Panc1 (cell line): Measurements from ENCODE around the gene SLC6A6. TPM values are rescaled to one million over a fixed set of nuclear protein-coding genes. Genes with fewer than 3 reads are reported as not detected.

ENCODE experiments used
- ATAC-seq: fragments of 200-7000 bp; cut with Tn5 transposase; 2 replicates; pipeline ENCODE4 v1.9.1; 2020; ENCODE audit warnings: mild to moderate bottlenecking, moderate library complexity
- BruUV-seq: library from RNA; stranded (reverse); fragments of 400-500 nt; replicated peaks from 2 replicates; lab custom pipeline; 2021; lab: Mats Ljungman, UMichigan
- CTCF ChIA-PET: fragments of 300-600 bp; sonication (Branson Sonifier 250); formaldehyde crosslinking; loops from one replicate; lab custom pipeline; 2022; ENCODE audit warnings: antibody characterized with exemption; lab: Charles Lee
- POLR2A ChIA-PET: fragments of 300-600 bp; sonication (Branson Sonifier 250); formaldehyde crosslinking; loops from one replicate; lab custom pipeline; 2022; ENCODE audit warnings: antibody characterized with exemption; lab: Charles Lee
- DNase-seq: peaks from one replicate; pipeline ENCODE4 v3.0.0-alpha.2; 2010; ENCODE audit warnings: low read depth, low spot score
- H3K27ac ChIP-seq: 2 replicates; pipeline ENCODE4 v1.5.1; 2011; ENCODE audit warnings: mild to moderate bottlenecking, low read length, inconsistent platforms
- H3K27me3 ChIP-seq: fragments of 200-500 bp; sonication (Bioruptor generic); 2 replicates; pipeline ENCODE4 v1.6.0; 2014; ENCODE audit warnings: low read length, inconsistent platforms; ENCODE audit not compliant: control insufficient read depth, insufficient read depth
- H3K36me3 ChIP-seq: fragments of 200-500 bp; sonication (Bioruptor generic); 2 replicates; pipeline ENCODE4 v1.5.1; 2014; ENCODE audit warnings: inconsistent platforms, mild to moderate bottlenecking, low read length, moderate library complexity; ENCODE audit not compliant: control insufficient read depth, insufficient read depth
- H3K4me1 ChIP-seq: 2 replicates; pipeline ENCODE4 v1.5.1; 2011; ENCODE audit warnings: inconsistent platforms, mild to moderate bottlenecking, low read length, moderate library complexity; ENCODE audit not compliant: control insufficient read depth, insufficient read depth
- H3K4me3 ChIP-seq, 2 experiments: 2 replicates each; pipeline ENCODE4 v1.5.1; 2011 to 2012; ENCODE audit warnings: low read depth in 2 of 2, low read length in 2 of 2, mild to moderate bottlenecking in 2 of 2, inconsistent platforms in 1 of 2, moderate library complexity in 1 of 2
- H3K9me3 ChIP-seq: fragments of 200-500 bp; sonication (Bioruptor generic); 2 replicates; pipeline ENCODE4 v1.5.1; 2014; ENCODE audit warnings: low read depth, mild to moderate bottlenecking, inconsistent platforms, low read length, moderate library complexity; ENCODE audit not compliant: control insufficient read depth, insufficient read depth
- POLR2AphosphoS5 ChIP-seq: IDR thresholded peaks from 2 replicates; pipeline ENCODE4 v1.6.1; 2012; ENCODE audit warnings: mild to moderate bottlenecking, low read depth, low read length, moderate library complexity
- SIN3A ChIP-seq: IDR thresholded peaks from 2 replicates; pipeline ENCODE4 v1.6.1; 2012; ENCODE audit warnings: low read depth, mild to moderate bottlenecking, low read length, moderate library complexity, borderline replicate concordance; ENCODE audit not compliant: insufficient read depth
- TCF7L2 ChIP-seq: IDR thresholded peaks from 2 replicates; pipeline ENCODE4 v1.6.1; 2011; ENCODE audit warnings: mild to moderate bottlenecking, low read depth, low read length, inconsistent platforms
- in situ Hi-C: cut with HindIII; loops from 2 replicates; pipeline ENCODE4 v1.10.0; 2016; ENCODE audit warnings: low sequenced_read_pairs, low pct_unique_long_range_greater_than_20kb
- intact Hi-C: fragments of 100-400 bp; cut with micrococcal nuclease; formaldehyde crosslinking; loops from one replicate; pipeline ENCODE4 v1.10.0; 2022; ENCODE audit not compliant: unreplicated experiment
- total RNA-seq: library from RNA; stranded (reverse); gene quantifications from one replicate; pipeline ENCODE4 v1.2.1, GENCODE V29; 2021; ENCODE audit not compliant: unreplicated experiment
- TF ChIP-seq, protein P1 (sequence below), 2 experiments: IDR thresholded peaks; 2 replicates each; pipeline ENCODE4 v1.6.1; 2011 to 2012; ENCODE audit warnings: low read depth in 2 of 2, control low read depth in 1 of 2, low read length in 1 of 2, mild to moderate bottlenecking in 1 of 2, moderate library complexity in 1 of 2; ENCODE audit not compliant: insufficient read depth in 1 of 2
- TF ChIP-seq, protein P2 (sequence below): fragments of 450-650 bp; IDR thresholded peaks from 2 replicates; pipeline ENCODE4 v1.5.1; 2017; ENCODE audit warnings: mild to moderate bottlenecking

SLC6A6 gene
- total RNA-seq, 1 experiment from 2014 or later: 61.0 TPM

DNA sequence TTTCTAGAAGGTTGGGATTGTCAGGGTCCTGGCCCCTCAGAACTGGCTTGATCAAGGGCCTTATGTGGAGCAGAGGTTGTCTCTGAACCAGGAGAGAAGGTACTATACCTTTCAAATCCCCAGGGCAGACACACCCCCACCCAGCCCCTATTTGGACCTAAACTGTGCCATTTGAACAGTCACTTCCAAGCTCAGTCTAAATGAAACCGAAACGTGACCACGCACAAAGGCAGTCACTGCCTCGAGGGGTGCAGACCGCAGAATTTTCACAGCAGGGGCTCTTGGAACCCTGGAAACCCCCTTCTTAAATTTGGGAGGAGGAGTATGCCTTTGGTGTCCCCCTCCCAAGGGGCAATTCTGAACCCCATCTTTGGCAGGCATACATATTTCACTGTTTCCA, 84.1 kb downstream of the SLC6A6 start:
- Histone ChIP-seq H3K27me3 (no peaks in the 10 kb centered on the region), H3K4me1 (no peaks in the 10 kb centered on the region), H3K4me3 (no peak overlapping the region), H3K27ac (no peak overlapping the region), H3K36me3 (peaks cover 4% of the 10 kb centered on the region; the same call in 1 of the 2 replicates), H3K9me3 (no peaks in the 10 kb centered on the region)
- DNase-seq: no peak
- TF ChIP-seq, protein P1, sequence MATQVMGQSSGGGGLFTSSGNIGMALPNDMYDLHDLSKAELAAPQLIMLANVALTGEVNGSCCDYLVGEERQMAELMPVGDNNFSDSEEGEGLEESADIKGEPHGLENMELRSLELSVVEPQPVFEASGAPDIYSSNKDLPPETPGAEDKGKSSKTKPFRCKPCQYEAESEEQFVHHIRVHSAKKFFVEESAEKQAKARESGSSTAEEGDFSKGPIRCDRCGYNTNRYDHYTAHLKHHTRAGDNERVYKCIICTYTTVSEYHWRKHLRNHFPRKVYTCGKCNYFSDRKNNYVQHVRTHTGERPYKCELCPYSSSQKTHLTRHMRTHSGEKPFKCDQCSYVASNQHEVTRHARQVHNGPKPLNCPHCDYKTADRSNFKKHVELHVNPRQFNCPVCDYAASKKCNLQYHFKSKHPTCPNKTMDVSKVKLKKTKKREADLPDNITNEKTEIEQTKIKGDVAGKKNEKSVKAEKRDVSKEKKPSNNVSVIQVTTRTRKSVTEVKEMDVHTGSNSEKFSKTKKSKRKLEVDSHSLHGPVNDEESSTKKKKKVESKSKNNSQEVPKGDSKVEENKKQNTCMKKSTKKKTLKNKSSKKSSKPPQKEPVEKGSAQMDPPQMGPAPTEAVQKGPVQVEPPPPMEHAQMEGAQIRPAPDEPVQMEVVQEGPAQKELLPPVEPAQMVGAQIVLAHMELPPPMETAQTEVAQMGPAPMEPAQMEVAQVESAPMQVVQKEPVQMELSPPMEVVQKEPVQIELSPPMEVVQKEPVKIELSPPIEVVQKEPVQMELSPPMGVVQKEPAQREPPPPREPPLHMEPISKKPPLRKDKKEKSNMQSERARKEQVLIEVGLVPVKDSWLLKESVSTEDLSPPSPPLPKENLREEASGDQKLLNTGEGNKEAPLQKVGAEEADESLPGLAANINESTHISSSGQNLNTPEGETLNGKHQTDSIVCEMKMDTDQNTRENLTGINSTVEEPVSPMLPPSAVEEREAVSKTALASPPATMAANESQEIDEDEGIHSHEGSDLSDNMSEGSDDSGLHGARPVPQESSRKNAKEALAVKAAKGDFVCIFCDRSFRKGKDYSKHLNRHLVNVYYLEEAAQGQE (IDR thresholded peaks at IDR 0.05; ENCODE audit: insufficient read depth in 1 of 2, low read depth in 2 of 2, low read length in 1 of 2): no peak
- TF ChIP-seq POLR2AphosphoS5 (no peak), TCF7L2 (no peak), SIN3A (no peak)
- TF ChIP-seq, protein P2, sequence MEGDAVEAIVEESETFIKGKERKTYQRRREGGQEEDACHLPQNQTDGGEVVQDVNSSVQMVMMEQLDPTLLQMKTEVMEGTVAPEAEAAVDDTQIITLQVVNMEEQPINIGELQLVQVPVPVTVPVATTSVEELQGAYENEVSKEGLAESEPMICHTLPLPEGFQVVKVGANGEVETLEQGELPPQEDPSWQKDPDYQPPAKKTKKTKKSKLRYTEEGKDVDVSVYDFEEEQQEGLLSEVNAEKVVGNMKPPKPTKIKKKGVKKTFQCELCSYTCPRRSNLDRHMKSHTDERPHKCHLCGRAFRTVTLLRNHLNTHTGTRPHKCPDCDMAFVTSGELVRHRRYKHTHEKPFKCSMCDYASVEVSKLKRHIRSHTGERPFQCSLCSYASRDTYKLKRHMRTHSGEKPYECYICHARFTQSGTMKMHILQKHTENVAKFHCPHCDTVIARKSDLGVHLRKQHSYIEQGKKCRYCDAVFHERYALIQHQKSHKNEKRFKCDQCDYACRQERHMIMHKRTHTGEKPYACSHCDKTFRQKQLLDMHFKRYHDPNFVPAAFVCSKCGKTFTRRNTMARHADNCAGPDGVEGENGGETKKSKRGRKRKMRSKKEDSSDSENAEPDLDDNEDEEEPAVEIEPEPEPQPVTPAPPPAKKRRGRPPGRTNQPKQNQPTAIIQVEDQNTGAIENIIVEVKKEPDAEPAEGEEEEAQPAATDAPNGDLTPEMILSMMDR: no peak
- no peak for ATAC-seq
- ChIA-PET POLR2A (no interaction called here), CTCF (no interaction called here)
- no TSS peak for BruUV-seq
- intact Hi-C loops (no loop called here), in situ Hi-C loops (no loop called here)

DNA sequence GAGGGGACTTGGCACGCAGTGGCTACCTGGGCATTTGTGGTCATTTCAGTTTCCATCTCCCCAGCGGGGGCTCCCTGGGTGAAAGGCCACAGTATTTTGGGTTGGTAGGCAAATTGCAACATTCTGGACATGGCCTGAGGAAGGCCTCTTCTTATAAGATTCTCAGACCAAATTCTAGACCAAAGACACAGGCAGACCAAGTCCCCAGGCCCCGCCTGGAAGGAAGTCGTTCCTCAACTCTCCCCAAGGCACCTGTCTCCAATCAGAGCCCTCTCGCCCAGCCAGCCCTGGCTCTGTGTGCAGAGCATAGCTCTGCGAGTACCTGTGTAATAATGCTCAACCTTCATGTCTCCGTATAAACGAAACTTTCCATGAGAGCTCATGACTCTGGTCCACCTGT, 84.7 kb downstream of the SLC6A6 start:
- Histone ChIP-seq H3K4me3 (no peak overlapping the region), H3K36me3 (peaks cover 4% of the 10 kb centered on the region; the same call in 1 of the 2 replicates), H3K9me3 (no peaks in the 10 kb centered on the region), H3K27me3 (no peaks in the 10 kb centered on the region), H3K27ac (no peak overlapping the region), H3K4me1 (no peaks in the 10 kb centered on the region)
- CTCF ChIA-PET: no interaction called here
- POLR2A ChIA-PET: no interaction called here
- DNase-seq (no peak), ATAC-seq (no peak)
- BruUV-seq: no TSS peak
- intact Hi-C loops (no loop called here), in situ Hi-C loops (no loop called here)
- TF ChIP-seq SIN3A (no peak), POLR2AphosphoS5 (no peak), TCF7L2 (no peak)
- TF ChIP-seq, protein P2: no peak
- TF ChIP-seq, protein P1 (IDR thresholded peaks at IDR 0.05; ENCODE audit: insufficient read depth in 1 of 2, low read depth in 2 of 2, low read length in 1 of 2): no peak
